ENCODE measurements around the gene LHX6. TPM values are rescaled to one million over a fixed set of nuclear protein-coding genes. Genes with fewer than 3 reads are reported as not detected.

LHX6 gene
- total RNA-seq, 1 donor from 2014 or later: 0.07 TPM

DNA sequence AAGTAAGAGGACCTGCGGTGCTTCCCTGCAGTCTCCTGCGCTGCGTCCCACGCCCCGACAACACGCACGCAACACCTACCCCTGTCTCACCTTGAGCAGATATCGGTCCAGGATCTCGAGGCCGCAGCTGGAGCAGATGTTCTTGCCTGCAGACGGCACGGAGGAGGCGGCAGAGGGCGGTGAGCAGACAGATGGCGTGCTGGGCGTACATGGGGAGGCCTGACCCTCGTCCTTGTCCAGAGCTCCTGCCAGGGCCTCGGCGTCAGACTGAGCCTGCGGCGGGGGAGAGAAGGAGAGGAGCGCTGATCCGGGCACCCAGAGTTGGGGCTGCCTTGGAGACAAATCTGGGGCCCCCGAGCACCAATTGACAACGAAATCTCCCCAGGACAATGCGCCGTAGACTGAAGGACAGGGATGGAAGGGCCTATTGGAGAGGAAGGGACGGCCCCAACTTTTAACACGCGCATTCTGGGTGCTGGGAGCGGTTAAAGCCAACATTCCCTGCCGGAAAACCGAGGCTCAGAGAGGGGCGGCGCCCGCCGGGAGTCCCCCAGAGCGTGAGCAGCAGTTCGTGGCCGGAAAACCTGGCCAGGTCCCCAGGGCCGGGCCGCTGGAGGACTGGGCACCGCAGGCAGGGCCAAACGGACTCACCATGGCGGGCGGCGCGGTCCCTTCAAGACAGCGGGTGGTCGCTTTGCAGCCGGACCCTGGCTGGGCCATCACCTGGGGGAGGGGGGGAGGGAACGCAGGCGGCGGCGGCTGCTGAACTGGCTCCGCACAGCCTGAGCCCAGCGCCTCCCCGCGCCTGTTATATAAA is 1.8 kb downstream of the LHX6 start:
- H3K27ac Mint-ChIP-seq (ENCODE audit: unreplicated experiment): no peak overlapping the region
- peaks cover 64% of the 10 kb centered on the region for H3K27me3 Mint-ChIP-seq (ENCODE audit: low read depth)
- TF ChIP-seq, protein P1, sequence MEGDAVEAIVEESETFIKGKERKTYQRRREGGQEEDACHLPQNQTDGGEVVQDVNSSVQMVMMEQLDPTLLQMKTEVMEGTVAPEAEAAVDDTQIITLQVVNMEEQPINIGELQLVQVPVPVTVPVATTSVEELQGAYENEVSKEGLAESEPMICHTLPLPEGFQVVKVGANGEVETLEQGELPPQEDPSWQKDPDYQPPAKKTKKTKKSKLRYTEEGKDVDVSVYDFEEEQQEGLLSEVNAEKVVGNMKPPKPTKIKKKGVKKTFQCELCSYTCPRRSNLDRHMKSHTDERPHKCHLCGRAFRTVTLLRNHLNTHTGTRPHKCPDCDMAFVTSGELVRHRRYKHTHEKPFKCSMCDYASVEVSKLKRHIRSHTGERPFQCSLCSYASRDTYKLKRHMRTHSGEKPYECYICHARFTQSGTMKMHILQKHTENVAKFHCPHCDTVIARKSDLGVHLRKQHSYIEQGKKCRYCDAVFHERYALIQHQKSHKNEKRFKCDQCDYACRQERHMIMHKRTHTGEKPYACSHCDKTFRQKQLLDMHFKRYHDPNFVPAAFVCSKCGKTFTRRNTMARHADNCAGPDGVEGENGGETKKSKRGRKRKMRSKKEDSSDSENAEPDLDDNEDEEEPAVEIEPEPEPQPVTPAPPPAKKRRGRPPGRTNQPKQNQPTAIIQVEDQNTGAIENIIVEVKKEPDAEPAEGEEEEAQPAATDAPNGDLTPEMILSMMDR (conservative IDR thresholded peaks at IDR 0.05): no peak
- no peak for DNase-seq (ENCODE audit: low read depth, low spot score)
- H3K4me1 Mint-ChIP-seq: peaks cover 14% of the 10 kb centered on the region
- H3K9me3 Mint-ChIP-seq: no peaks in the 10 kb centered on the region
- H3K36me3 Mint-ChIP-seq (ENCODE audit: low read depth): peaks cover 9% of the 10 kb centered on the region
- peak overlapping the region; percentile 81 for H3K4me3 Mint-ChIP-seq

DNA sequence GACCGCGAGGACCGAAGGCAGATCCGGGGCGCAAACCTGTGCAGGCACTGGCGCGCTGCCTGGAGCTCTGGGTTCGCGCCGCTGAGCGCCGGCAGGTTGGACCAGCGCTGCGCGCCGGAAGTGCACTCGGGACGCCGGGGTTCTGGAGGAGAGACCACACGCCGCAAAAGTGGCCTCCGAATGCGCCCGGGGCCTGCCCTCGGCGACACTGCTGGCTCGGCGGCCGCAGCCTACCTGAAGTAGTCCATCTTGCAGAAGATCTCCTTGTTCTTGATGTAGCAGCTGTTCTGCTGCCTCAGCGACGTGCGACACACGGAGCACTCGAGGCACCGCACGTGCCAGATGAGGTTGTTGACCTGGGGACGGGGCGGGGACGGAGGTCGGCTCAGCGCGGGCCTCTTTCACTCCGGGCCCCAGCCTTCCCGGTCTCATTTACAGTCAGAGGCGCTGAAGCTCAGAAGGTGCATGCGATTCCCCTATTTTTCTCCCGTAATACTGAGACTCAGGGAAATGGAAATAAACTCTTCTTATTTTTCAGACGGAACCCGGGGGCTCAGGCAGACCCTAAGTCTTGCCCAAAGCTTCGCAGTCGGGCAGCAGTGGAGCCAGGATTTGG is 2.5 kb downstream of the LHX6 start:
- no peak overlapping the region for H3K27ac Mint-ChIP-seq (ENCODE audit: unreplicated experiment)
- peaks cover 14% of the 10 kb centered on the region for H3K4me1 Mint-ChIP-seq
- TF ChIP-seq, protein P1 (conservative IDR thresholded peaks at IDR 0.05): no peak
- H3K9me3 Mint-ChIP-seq: no peaks in the 10 kb centered on the region
- peaks cover 9% of the 10 kb centered on the region for H3K36me3 Mint-ChIP-seq (ENCODE audit: low read depth)
- peaks cover 71% of the 10 kb centered on the region for H3K27me3 Mint-ChIP-seq (ENCODE audit: low read depth)
- no peak for DNase-seq (ENCODE audit: low read depth, low spot score)
- peak overlapping the region; percentile 68 for H3K4me3 Mint-ChIP-seq

DNA sequence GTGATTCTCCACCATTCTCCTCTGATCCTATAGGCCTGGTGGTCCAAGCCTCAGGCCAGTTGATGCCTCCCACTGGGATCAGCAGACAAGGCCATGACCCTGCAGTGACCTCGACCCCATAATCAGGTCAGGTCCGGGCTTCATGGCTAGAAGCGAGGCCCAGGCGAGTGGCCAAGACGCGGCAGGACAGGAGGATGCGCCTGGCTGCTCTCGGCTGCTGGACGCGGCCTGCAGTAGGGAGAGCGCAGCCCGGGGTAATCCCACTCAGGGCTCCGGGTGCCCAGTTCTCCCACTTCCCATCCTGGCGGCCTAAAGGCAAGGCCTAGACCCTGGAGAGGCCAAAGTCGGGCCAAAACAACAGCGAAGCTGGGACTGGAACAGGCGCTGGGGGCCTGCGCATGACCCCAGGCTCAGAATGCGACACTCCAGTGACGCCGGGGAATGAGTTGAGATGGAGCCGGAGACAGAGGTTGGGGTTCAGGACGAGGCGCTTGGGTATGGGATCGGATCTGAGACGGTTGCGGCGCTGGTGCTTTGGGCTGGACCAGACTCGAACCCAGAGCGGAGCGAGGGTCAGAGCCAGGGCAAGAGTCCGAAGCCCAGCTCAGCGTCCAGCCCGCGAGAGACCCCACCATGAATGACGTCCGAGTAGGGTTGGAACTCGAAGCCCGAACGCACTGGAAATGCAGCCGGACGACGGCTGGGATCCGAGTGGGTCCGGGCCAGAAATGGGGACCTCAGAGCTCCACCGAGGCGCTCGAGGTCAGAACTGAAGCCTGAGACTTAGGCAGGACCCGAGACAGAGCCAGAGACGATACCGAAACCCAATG is 3.2 kb downstream of the LHX6 start:
- Mint-ChIP-seq H3K36me3 (ENCODE audit: low read depth) (peaks cover 9% of the 10 kb centered on the region), H3K27me3 (ENCODE audit: low read depth) (peaks cover 78% of the 10 kb centered on the region), H3K4me3 (no peak overlapping the region), H3K4me1 (peaks cover 16% of the 10 kb centered on the region), H3K27ac (ENCODE audit: unreplicated experiment) (no peak overlapping the region), H3K9me3 (no peaks in the 10 kb centered on the region)
- TF ChIP-seq, protein P1 (conservative IDR thresholded peaks at IDR 0.05): no peak
- no peak for DNase-seq (ENCODE audit: low read depth, low spot score)

DNA sequence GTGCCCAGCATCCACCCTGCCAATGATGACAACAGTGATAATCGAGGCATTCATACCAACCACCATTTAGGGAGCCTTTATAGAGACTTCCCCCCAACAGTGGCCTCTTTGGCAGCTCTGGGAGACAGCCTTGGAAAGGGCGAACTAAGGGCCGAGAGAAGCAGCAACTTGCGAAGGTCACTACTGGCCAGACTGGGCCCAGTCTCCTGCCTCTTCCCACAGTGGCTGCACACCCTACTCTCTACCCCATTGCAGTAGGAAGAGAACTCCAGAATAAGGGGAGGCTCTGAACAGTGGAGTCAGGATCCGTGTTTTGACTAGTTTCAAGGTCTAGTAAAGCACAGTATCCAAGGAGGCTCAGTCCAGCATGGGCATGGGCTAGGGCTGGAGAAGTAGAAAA is 5.3 kb downstream of the LHX6 start:
- Mint-ChIP-seq H3K27ac (ENCODE audit: unreplicated experiment) (no peak overlapping the region), H3K36me3 (ENCODE audit: low read depth) (peaks cover 10% of the 10 kb centered on the region), H3K9me3 (no peaks in the 10 kb centered on the region), H3K27me3 (ENCODE audit: low read depth) (peaks cover 99% of the 10 kb centered on the region), H3K4me1 (peaks cover 29% of the 10 kb centered on the region), H3K4me3 (no peak overlapping the region)
- TF ChIP-seq, protein P1 (conservative IDR thresholded peaks at IDR 0.05): no peak
- DNase-seq (ENCODE audit: low read depth, low spot score): no peak

DNA sequence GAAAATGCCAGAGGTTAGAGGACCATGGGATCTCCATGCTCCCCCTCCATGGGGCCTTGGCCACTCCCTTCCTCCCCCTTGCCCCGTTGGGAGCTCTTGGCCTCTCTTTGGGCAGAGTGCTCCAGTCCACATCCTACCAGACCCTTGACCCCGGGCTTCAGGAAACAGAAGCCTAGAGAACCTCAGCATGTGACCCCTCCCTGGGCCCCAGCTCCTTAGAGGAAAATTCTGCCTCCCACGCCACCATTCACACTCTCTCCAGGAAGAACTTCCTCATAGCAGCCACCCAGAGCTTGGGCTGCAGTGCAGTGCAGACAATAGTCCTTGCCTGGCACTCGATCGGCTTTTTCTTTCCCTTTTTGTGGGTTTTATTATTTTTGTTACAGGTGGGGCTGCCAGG is 6.0 kb downstream of the LHX6 start:
- TF ChIP-seq, protein P1 (conservative IDR thresholded peaks at IDR 0.05): no peak
- Mint-ChIP-seq H3K27me3 (ENCODE audit: low read depth) (peaks cover 100% of the 10 kb centered on the region), H3K4me1 (peaks cover 29% of the 10 kb centered on the region), H3K36me3 (ENCODE audit: low read depth) (peaks cover 13% of the 10 kb centered on the region), H3K9me3 (no peaks in the 10 kb centered on the region), H3K4me3 (no peak overlapping the region), H3K27ac (ENCODE audit: unreplicated experiment) (no peak overlapping the region)
- DNase-seq (ENCODE audit: low read depth, low spot score): no peak

Measured in neural crest cell (in vitro differentiated cells).